ENCODE measurements around the gene CGNL1. TPM values are rescaled to one million over a fixed set of nuclear protein-coding genes. Genes with fewer than 3 reads are reported as not detected.

Gene CGNL1
- polyA plus RNA-seq, 3 donors from 2014 or later = not detected

DNA sequence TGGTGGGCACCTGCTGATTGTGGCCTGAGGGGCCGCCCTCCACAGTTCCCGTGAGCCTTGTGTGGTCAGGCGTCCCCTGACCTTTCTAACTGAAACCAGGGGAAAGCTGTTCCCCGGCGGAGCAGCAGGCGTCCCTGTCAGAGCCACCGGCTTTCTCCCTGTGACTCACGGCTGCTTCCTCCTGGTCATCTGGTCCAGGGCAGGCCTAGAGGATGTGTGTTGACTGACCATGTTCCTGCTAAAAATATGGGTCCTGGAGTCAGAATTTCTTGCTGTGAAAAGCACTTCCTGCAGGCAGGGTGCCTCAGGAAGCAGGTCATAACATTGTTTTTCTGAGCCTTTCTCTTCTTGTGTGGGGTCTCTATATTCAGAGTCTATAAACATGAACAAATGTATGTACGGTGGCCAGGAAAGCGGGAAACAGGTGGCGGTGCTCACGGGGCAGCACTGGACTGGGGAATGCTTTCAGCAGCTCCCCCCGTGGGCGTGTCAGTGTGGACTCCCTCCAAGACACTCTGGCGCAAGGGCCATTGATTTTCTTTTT, 38.4 kb upstream of the CGNL1 start:
- Mint-ChIP-seq H3K27ac (no peak overlapping the region), H3K4me3 (no peak overlapping the region), H3K36me3 (no peaks in the 10 kb centered on the region), H3K27me3 (ENCODE audit: low read depth in 3 of 3) (peaks cover 5 to 17% (median 8%) of the 10 kb centered on the region in 3 donors), H3K4me1 (peaks cover 12 to 15% of the 10 kb centered on the region in 2 donors), H3K9me3 (no peaks in the 10 kb centered on the region)
- no peak for DNase-seq

DNA sequence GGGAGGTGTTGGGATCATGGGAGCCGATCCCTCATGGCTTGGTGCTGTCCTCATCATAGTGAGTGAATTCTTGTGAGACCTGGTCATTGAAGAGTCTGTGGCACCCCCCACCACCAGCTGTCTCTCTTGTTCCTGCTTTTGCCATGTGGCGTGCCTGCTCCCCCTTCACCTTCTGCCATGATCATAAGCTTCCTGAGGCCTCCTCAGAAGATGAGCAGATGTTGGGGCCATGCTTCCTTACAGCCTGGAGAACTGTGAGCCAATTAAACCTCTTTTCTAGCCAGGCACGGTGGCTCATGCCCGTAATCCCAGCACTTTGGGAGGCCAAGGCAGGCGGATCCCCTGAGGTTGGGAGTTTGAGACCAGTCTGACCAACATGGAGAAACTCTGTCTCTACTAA, 37.0 kb upstream of the CGNL1 start:
- Mint-ChIP-seq H3K36me3 (no peaks in the 10 kb centered on the region), H3K9me3 (no peaks in the 10 kb centered on the region), H3K27me3 (ENCODE audit: low read depth in 3 of 3) (peaks cover 4 to 15% (median 6%) of the 10 kb centered on the region in 3 donors), H3K4me1 (peaks cover 0 to 2% of the 10 kb centered on the region in 2 donors), H3K27ac (no peak overlapping the region), H3K4me3 (no peak overlapping the region)
- no peak for DNase-seq

DNA sequence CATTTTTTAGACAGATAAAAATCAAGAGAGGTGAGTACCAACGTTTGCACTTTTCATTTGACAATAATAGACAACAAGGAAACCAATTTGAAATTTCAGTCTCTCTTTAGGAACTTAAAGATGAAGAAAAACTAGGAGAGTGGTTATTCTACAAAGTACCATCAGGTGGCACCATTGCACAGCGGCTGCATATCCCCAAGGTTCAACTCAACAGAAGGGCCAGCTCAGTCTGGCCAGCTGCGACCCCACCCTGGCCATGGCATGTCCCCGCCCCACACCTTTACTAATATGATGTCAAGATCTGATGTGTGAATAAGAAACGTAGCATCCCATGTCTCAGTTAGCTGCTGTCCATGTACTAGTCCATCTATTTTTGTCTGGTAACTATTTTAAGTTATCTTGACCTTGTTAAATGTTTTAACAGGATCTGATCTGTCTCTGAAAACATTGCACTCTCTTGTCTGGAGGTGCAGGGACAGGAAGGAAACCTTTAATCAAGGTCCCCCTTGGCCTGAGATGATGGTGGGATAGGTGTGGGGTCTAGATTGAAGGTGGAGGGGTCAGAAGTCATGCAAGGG, 35.5 kb upstream of the CGNL1 start:
- Mint-ChIP-seq H3K36me3 (no peaks in the 10 kb centered on the region), H3K4me3 (no peak overlapping the region), H3K27me3 (ENCODE audit: low read depth in 3 of 3) (peaks cover 0 to 10% (median 2%) of the 10 kb centered on the region in 3 donors), H3K27ac (no peak overlapping the region), H3K4me1 (no peaks in the 10 kb centered on the region), H3K9me3 (no peaks in the 10 kb centered on the region)
- DNase-seq = peak in 2 of 3 donors; percentile 14 to 17

GRCh38 chr15:57343048-57343447, 33.3 kb upstream of the CGNL1 start:
- no peak overlapping the region for H3K4me3 Mint-ChIP-seq
- no peaks in the 10 kb centered on the region for H3K36me3 Mint-ChIP-seq
- H3K27me3 Mint-ChIP-seq (ENCODE audit: low read depth in 3 of 3) = peaks cover 0 to 10% (median 0%) of the 10 kb centered on the region in 3 donors
- H3K27ac Mint-ChIP-seq = no peak overlapping the region
- H3K4me1 Mint-ChIP-seq = no peaks in the 10 kb centered on the region
- DNase-seq = no peak
- H3K9me3 Mint-ChIP-seq = no peaks in the 10 kb centered on the region

DNA sequence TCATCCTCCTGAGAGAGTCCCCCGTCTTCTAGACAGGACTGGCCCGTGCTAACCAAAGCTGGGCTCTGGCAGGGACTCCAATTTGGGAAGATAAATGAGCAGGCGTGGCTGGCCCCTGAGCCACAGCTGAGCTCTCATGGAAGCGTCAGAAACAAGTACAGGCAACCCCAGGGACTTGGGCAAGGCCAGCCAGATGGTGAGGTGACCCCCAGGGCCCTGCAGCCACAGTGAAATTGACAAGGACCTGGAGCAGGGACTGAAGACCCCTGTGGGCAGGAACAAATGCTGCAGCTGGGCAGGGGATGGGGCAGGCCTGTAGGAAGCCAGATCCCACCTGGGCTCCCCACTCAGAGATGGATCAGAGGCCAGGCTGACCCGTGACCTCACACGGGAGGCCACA, 32.8 kb upstream of the CGNL1 start:
- H3K27me3 Mint-ChIP-seq (ENCODE audit: low read depth in 3 of 3) = peaks cover 0 to 9% (median 0%) of the 10 kb centered on the region in 3 donors
- no peak overlapping the region for H3K4me3 Mint-ChIP-seq
- DNase-seq = no peak
- H3K36me3 Mint-ChIP-seq = no peaks in the 10 kb centered on the region
- no peaks in the 10 kb centered on the region for H3K9me3 Mint-ChIP-seq
- no peak overlapping the region for H3K27ac Mint-ChIP-seq
- no peaks in the 10 kb centered on the region for H3K4me1 Mint-ChIP-seq

DNA sequence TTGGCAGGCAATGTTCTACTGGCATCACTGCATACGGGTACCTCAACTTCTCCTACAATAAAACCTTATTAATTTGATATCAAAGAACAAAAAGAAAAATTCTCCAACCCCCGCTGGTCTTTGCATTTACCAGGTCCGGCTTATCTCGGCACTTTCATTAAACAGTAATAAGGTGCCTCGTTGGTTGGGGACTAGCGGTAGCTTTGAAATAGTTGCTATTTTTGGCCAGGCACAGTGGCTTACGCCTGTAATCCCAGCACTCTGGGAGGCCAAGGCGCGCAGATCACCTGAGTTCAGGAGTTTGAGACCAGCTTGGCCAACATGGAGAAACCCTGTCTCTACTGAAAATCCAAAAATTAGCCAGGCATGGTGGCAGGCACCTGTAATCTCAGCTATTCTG, 32.0 kb upstream of the CGNL1 start:
- Mint-ChIP-seq H3K27ac (no peak overlapping the region), H3K36me3 (no peaks in the 10 kb centered on the region), H3K4me1 (no peaks in the 10 kb centered on the region), H3K27me3 (ENCODE audit: low read depth in 3 of 3) (peaks cover 0 to 5% (median 0%) of the 10 kb centered on the region in 3 donors), H3K9me3 (no peaks in the 10 kb centered on the region), H3K4me3 (no peak overlapping the region)
- DNase-seq = no peak

DNA sequence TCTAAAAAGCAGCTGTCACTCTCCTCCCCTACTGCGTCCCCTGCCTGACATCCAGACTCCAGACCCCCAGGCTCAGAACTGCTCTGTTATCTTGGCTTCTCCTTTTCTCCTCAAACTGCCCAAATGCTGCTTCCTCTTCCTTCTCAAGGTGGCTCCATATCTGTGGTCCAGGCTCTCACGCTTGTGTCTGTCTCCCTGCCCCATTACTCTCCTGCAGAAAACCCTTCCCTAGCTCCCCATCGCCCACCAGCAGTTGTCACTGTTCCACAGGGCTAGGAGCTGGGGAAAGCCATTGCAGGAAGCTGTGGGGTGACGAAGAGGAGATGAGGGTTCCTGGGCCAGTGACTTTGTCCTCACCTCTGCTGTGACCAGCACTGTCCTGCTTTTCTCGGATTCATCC, 30.7 kb upstream of the CGNL1 start:
- H3K4me3 Mint-ChIP-seq = no peak overlapping the region
- H3K4me1 Mint-ChIP-seq = no peaks in the 10 kb centered on the region
- no peaks in the 10 kb centered on the region for H3K36me3 Mint-ChIP-seq
- no peaks in the 10 kb centered on the region for H3K9me3 Mint-ChIP-seq
- no peak for DNase-seq
- H3K27me3 Mint-ChIP-seq (ENCODE audit: low read depth in 3 of 3) = peaks cover 0 to 7% (median 2%) of the 10 kb centered on the region in 3 donors
- H3K27ac Mint-ChIP-seq = no peak overlapping the region

DNA sequence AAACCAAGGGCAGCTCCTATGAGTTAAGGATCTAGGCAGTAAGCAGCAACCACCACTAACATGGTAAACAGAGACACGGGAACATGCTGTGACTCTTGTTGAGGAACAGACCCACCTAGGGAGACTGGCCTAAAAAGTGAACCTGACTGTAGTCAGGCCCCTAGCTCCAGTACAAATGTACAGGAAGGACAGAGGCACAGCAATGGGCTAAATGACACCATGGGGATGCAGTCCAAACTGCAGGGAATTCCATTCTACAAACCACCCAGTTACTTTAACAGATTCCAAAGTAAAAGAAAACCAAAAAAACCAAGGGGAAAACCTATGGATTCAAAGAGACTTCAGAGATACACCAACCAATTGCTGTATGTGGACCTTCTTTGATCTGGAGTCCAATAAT, 28.2 kb upstream of the CGNL1 start:
- Mint-ChIP-seq H3K4me3 (no peak overlapping the region), H3K9me3 (no peaks in the 10 kb centered on the region), H3K4me1 (no peaks in the 10 kb centered on the region), H3K36me3 (no peaks in the 10 kb centered on the region), H3K27ac (no peak overlapping the region), H3K27me3 (ENCODE audit: low read depth in 3 of 3) (peaks cover 0 to 13% (median 2%) of the 10 kb centered on the region in 3 donors)
- no peak for DNase-seq

- Mint-ChIP-seq H3K4me3 (no peak overlapping the region), H3K27me3 (ENCODE audit: low read depth in 3 of 3) (peaks cover 0 to 15% (median 4%) of the 10 kb centered on the region in 3 donors), H3K36me3 (no peaks in the 10 kb centered on the region), H3K27ac (no peak overlapping the region), H3K9me3 (no peaks in the 10 kb centered on the region), H3K4me1 (no peaks in the 10 kb centered on the region)
- DNase-seq = no peak
These were observed 23.6 kb upstream of the CGNL1 start for GRCh38 chr15:57352535-57353316.

DNA sequence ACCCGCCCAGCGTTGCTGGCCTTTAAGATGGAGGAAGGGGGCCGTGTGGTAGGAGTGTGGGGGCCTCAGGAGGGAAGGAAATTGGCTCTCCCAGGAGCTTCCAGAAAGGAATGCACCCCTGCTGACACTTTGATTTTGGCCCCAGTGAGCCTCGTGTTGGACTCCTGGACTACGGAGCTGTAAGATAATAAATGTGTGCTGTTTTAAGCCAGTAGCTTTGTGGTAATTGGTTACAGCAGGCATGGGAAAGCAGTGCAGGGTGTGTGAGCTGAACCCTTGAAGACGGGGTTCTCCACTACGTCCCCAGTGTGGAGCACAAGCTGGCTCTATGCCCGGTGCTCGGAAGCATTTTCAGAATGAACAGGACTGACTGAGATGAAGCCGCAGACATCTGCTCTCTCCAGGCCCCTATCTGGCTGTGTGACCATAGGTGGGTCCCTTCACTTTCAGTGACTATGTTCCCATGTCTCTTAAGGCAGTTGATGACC, 22.9 kb upstream of the CGNL1 start:
- Mint-ChIP-seq H3K9me3 (no peaks in the 10 kb centered on the region), H3K4me1 (no peaks in the 10 kb centered on the region), H3K36me3 (no peaks in the 10 kb centered on the region), H3K4me3 (no peak overlapping the region), H3K27ac (no peak overlapping the region), H3K27me3 (ENCODE audit: low read depth in 3 of 3) (peaks cover 0 to 15% (median 4%) of the 10 kb centered on the region in 3 donors)
- DNase-seq = no peak

GRCh38 chr15:57354436-57355123, 21.7 kb upstream of the CGNL1 start:
- Mint-ChIP-seq H3K4me1 (no peaks in the 10 kb centered on the region), H3K27ac (no peak overlapping the region), H3K9me3 (no peaks in the 10 kb centered on the region), H3K27me3 (ENCODE audit: low read depth in 3 of 3) (peaks cover 0 to 15% (median 1%) of the 10 kb centered on the region in 3 donors), H3K4me3 (no peak overlapping the region), H3K36me3 (no peaks in the 10 kb centered on the region)
- no peak for DNase-seq

GRCh38 chr15:57355259-57355658, 21.0 kb upstream of the CGNL1 start:
- no peaks in the 10 kb centered on the region for H3K4me1 Mint-ChIP-seq
- no peak for DNase-seq
- H3K27ac Mint-ChIP-seq = no peak overlapping the region
- H3K27me3 Mint-ChIP-seq (ENCODE audit: low read depth in 3 of 3) = peaks cover 0 to 13% (median 1%) of the 10 kb centered on the region in 3 donors
- no peak overlapping the region for H3K4me3 Mint-ChIP-seq
- H3K36me3 Mint-ChIP-seq = no peaks in the 10 kb centered on the region
- no peaks in the 10 kb centered on the region for H3K9me3 Mint-ChIP-seq

GRCh38 chr15:57356178-57356577, 20.1 kb upstream of the CGNL1 start:
- H3K36me3 Mint-ChIP-seq = no peaks in the 10 kb centered on the region

GRCh38 chr15:57356636-57357035, 19.7 kb upstream of the CGNL1 start:
- Mint-ChIP-seq H3K4me3 (no peak overlapping the region), H3K4me1 (no peaks in the 10 kb centered on the region), H3K9me3 (no peaks in the 10 kb centered on the region), H3K27me3 (ENCODE audit: low read depth in 3 of 3) (peaks cover 0 to 13% (median 1%) of the 10 kb centered on the region in 3 donors), H3K27ac (no peak overlapping the region), H3K36me3 (no peaks in the 10 kb centered on the region)
- no peak for DNase-seq

More at GRCh38 chr15:57356178-57356577, 20.1 kb upstream of the CGNL1 start:
- Mint-ChIP-seq H3K27me3 (ENCODE audit: low read depth in 3 of 3) (peaks cover 0 to 13% (median 1%) of the 10 kb centered on the region in 3 donors), H3K9me3 (no peaks in the 10 kb centered on the region), H3K4me3 (no peak overlapping the region), H3K4me1 (no peaks in the 10 kb centered on the region), H3K27ac (no peak overlapping the region)
- DNase-seq = no peak

Data from immature natural killer cell (primary cell).